ENCODE results near the gene MYO5A. TPM values are rescaled to one million over a fixed set of nuclear protein-coding genes. Genes with fewer than 3 reads are reported as not detected.
"Not testable (repeated sequence)": the region's sequence is repeated elsewhere in the genome, so short reads cannot be mapped to it uniquely, and the experiment has no call there.

The MYO5A gene
- total RNA-seq, 4 donors from 2014 or later: 10.9 to 151 (median 17.0) TPM

DNA sequence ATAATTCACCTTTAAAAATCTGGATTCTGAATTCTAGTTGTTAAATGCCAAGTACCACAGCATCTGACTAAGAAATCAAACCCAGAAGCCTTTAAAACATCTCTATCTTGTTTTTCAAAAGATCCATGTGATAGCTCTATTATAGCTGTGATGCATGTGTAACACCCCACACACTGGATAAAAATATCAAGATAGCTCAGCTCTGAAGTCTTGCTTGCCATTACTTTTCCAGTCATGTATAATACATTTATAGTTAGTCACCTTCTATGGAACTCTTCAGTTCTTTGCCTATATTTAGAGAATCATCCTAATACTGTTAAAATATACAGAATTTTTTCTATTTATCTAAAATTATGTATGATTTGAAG lies 28.6 kb upstream of the MYO5A start:
- DNase-seq: no peak
- in situ Hi-C loops (cut with MboI; ENCODE audit: low pct_ligation_motif_present in 1 of 4, low pct_unique_long_range_greater_than_20kb in 1 of 4, low sequenced_read_pairs in 3 of 4): no loop called here
- Histone ChIP-seq H3K27me3 (no peaks in the 10 kb centered on the region), H3K9me3 (no peaks in the 10 kb centered on the region), H3K4me1 (peaks cover 0 to 49% (median 10%) of the 10 kb centered on the region in 4 donors), H3K36me3 (peaks cover 0 to 13% (median 0%) of the 10 kb centered on the region in 4 donors), H3K4me3 (no peak overlapping the region), H3K27ac (no peak overlapping the region)
- TF ChIP-seq POLR2A (IDR thresholded peaks at IDR 0.05): no peak
- no peak for TF ChIP-seq EP300 (IDR thresholded peaks at IDR 0.05; ENCODE audit: low read depth)
- TF ChIP-seq CTCF (IDR thresholded peaks at IDR 0.05): no peak
- TF ChIP-seq POLR2AphosphoS5 (IDR thresholded peaks at IDR 0.05): no peak
- intact Hi-C loops (cut with DNase I; ENCODE audit: low total_unique reads): no loop called here

DNA sequence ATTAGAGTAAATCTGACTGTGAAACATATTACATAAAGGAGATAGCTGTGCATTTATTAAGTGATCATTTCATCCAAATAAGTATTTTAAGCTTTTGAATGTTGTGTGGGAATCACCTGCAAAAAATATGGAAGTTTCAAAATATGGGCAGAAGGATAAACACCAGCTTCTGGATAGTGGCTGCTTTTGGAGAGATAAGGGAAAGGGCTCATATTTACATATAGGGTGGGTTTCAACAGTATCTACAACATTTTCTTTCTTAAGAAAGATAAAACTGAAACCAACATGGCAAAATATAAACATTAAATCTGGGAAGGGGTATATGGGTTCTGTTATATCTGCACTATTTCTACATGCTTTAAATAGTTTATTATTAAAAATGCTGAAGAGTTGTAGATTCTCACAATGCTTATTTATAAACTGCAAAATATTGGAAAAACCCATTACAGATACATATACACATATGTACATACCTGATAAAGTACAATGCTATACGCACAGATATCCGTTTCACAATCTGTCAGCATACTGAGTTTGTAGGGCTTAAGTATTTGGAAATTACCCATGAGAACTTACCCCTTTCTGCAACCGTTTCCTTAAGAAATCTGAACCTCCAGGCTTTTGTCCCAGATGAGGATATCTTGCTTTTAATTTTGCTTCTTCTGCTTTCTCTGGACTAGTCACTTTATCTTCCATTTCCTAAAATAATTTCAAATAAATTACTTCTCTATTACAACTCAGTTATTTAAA lies 28.0 kb upstream of the MYO5A start:
- no peaks in the 10 kb centered on the region for H3K9me3 ChIP-seq
- no peak for DNase-seq
- intact Hi-C loops (cut with DNase I; ENCODE audit: low total_unique reads): no loop called here
- 83 to 84% methylated on average over 3 of the region's 3 CpGs for WGBS, 2 donors (ENCODE audit: low coverage in 1 of 2)
- H3K27ac ChIP-seq: no peak overlapping the region
- H3K4me1 ChIP-seq: peaks cover 0 to 46% (median 9%) of the 10 kb centered on the region in 4 donors
- TF ChIP-seq POLR2AphosphoS5 (IDR thresholded peaks at IDR 0.05) (no peak), CTCF (IDR thresholded peaks at IDR 0.05) (no peak), EP300 (IDR thresholded peaks at IDR 0.05; ENCODE audit: low read depth) (no peak), POLR2A (IDR thresholded peaks at IDR 0.05) (no peak)
- in situ Hi-C loops (cut with MboI; ENCODE audit: low pct_ligation_motif_present in 1 of 4, low pct_unique_long_range_greater_than_20kb in 1 of 4, low sequenced_read_pairs in 3 of 4): no loop called here
- H3K27me3 ChIP-seq: no peaks in the 10 kb centered on the region
- H3K36me3 ChIP-seq: peaks cover 0 to 18% (median 3%) of the 10 kb centered on the region in 4 donors
- no peak overlapping the region for H3K4me3 ChIP-seq

GRCh38 chr15:52552303-52552702 lies 23.6 kb upstream of the MYO5A start:
- H3K27ac ChIP-seq: peak overlapping the region in 1 of 4 donors; percentile 7

GRCh38 chr15:52551762-52552161 lies 23.1 kb upstream of the MYO5A start:
- H3K9me3 ChIP-seq: no peaks in the 10 kb centered on the region
- intact Hi-C loops (cut with DNase I; ENCODE audit: low total_unique reads): no loop called here
- H3K4me3 ChIP-seq: no peak overlapping the region
- in situ Hi-C loops (cut with MboI; ENCODE audit: low pct_ligation_motif_present in 1 of 4, low pct_unique_long_range_greater_than_20kb in 1 of 4, low sequenced_read_pairs in 3 of 4): no loop called here
- peaks cover 0 to 4% (median 0%) of the 10 kb centered on the region in 4 donors for H3K4me1 ChIP-seq
- H3K27me3 ChIP-seq: no peaks in the 10 kb centered on the region
- H3K36me3 ChIP-seq: peaks cover 0 to 39% (median 11%) of the 10 kb centered on the region in 4 donors
- WGBS, 2 donors (ENCODE audit: low coverage in 1 of 2): 84 to 90% methylated on average over 6 of the region's 6 CpGs
- peak overlapping the region in 1 of 4 donors; percentile 7 for H3K27ac ChIP-seq
- DNase-seq: peak; percentile 15
- no peak for TF ChIP-seq POLR2A (IDR thresholded peaks at IDR 0.05)
- TF ChIP-seq EP300 (IDR thresholded peaks at IDR 0.05; ENCODE audit: low read depth): no peak
- no peak for TF ChIP-seq CTCF (IDR thresholded peaks at IDR 0.05)
- TF ChIP-seq POLR2AphosphoS5 (IDR thresholded peaks at IDR 0.05): no peak

More at GRCh38 chr15:52552303-52552702, 23.6 kb upstream of the MYO5A start:
- in situ Hi-C loops (cut with MboI; ENCODE audit: low pct_ligation_motif_present in 1 of 4, low pct_unique_long_range_greater_than_20kb in 1 of 4, low sequenced_read_pairs in 3 of 4): no loop called here
- Histone ChIP-seq H3K9me3 (no peaks in the 10 kb centered on the region), H3K4me3 (no peak overlapping the region), H3K36me3 (peaks cover 0 to 39% (median 11%) of the 10 kb centered on the region in 4 donors), H3K27me3 (no peaks in the 10 kb centered on the region), H3K4me1 (peaks cover 0 to 10% (median 0%) of the 10 kb centered on the region in 4 donors)
- intact Hi-C loops (cut with DNase I; ENCODE audit: low total_unique reads): no loop called here
- no peak for DNase-seq
- no peak for TF ChIP-seq CTCF (IDR thresholded peaks at IDR 0.05)
- no peak for TF ChIP-seq POLR2AphosphoS5 (IDR thresholded peaks at IDR 0.05)
- no peak for TF ChIP-seq POLR2A (IDR thresholded peaks at IDR 0.05)
- no peak for TF ChIP-seq EP300 (IDR thresholded peaks at IDR 0.05; ENCODE audit: low read depth)
- 90% methylated on average over 2 of the region's 2 CpGs; no CpG with 5 or more reads in 1 of the 2 donors for WGBS, 2 donors (ENCODE audit: low coverage in 1 of 2)

- H3K27me3 ChIP-seq; H3K9me3 ChIP-seq; H3K4me1 ChIP-seq; H3K27ac ChIP-seq; intact Hi-C loops (cut with DNase I; ENCODE audit: low total_unique reads); H3K4me3 ChIP-seq; DNase-seq; in situ Hi-C loops (cut with MboI; ENCODE audit: low pct_ligation_motif_present in 1 of 4, low pct_unique_long_range_greater_than_20kb in 1 of 4, low sequenced_read_pairs in 3 of 4): not testable (repeated sequence)
- 93 to 100% methylated on average over 1 of the region's 1 CpG for WGBS, 2 donors (ENCODE audit: low coverage in 1 of 2)
- peaks cover 0 to 39% (median 11%) of the 10 kb centered on the region in 4 donors for H3K36me3 ChIP-seq
Measured at GRCh38 chr15:52551186-52551585, 22.5 kb upstream of the MYO5A start.

Measured in transverse colon (tissue), 4 donors.